Spleen (tissue), 11 donors: Measurements from ENCODE around the gene CYLD. TPM values are rescaled to one million over a fixed set of nuclear protein-coding genes. Genes with fewer than 3 reads are reported as not detected.

Experiments
- DNase-seq: peaks from one replicate; pipeline ENCODE4 v3.0.0-alpha.2; 2020
- H3K27ac ChIP-seq, 8 donors: fragments of 200-600 bp; sonication (generic) in 7 of 8; 1 replicate in 4 of 8; 2 replicates in 4 of 8; pipeline versions ENCODE4 v1.5.0 to v1.8.0; 2016 to 2021; ENCODE audit warnings: inconsistent platforms in 4 of 8, mild to moderate bottlenecking in 4 of 8, moderate library complexity in 1 of 8
- H3K27me3 ChIP-seq, 7 donors: fragments of 200-600 bp; sonication (generic) in 6 of 7; replicated peaks in 1 of 7; 1 replicate in 4 of 7; 2 replicates in 3 of 7; pipeline versions ENCODE4 v1.5.0 to v1.8.0; 2016 to 2021; ENCODE audit warnings: inconsistent platforms in 3 of 7, mild to moderate bottlenecking in 1 of 7
- H3K36me3 ChIP-seq, 6 donors: fragments of 200-600 bp; sonication (generic) in 5 of 6; 1 replicate in 4 of 6; 2 replicates in 2 of 6; pipeline versions ENCODE4 v1.5.0 to v1.8.0; 2016 to 2021; ENCODE audit warnings: inconsistent platforms in 2 of 6
- H3K4me1 ChIP-seq, 6 donors: fragments of 200-600 bp; sonication (generic) in 5 of 6; 1 replicate in 3 of 6; 2 replicates in 3 of 6; pipeline versions ENCODE4 v1.5.0 to v1.8.0; 2016 to 2021; ENCODE audit warnings: inconsistent platforms in 3 of 6
- H3K4me3 ChIP-seq, 8 donors: fragments of 200-600 bp; sonication (generic) in 7 of 8; 1 replicate in 4 of 8; 2 replicates in 4 of 8; pipeline versions ENCODE4 v1.5.0 to v1.8.0; 2016 to 2021; ENCODE audit warnings: inconsistent platforms in 4 of 8, mild to moderate bottlenecking in 4 of 8, moderate library complexity in 2 of 8
- H3K9me3 ChIP-seq, 8 donors: fragments of 200-600 bp; sonication (generic) in 7 of 8; 1 replicate in 4 of 8; 2 replicates in 4 of 8; pipeline versions ENCODE4 v1.5.0 to v1.8.0; 2016 to 2021; ENCODE audit warnings: inconsistent platforms in 4 of 8
- CTCF ChIP-seq, 11 experiments: fragments of 200-600 bp in 7 of 11; fragments of 450-650 bp in 4 of 11; sonication (generic) in 4 of 11; IDR thresholded peaks in 8 of 11; conservative IDR thresholded peaks in 3 of 11; 1 replicate in 7 of 11; 2 replicates in 4 of 11; pipeline versions ENCODE4 v1.4.0 to v1.8.0; 2016 to 2021; ENCODE audit warnings: antibody characterized with exemption in 11 of 11, inconsistent platforms in 4 of 11, mild to moderate bottlenecking in 1 of 11
- POLR2A ChIP-seq, 3 donors: fragments of 450-650 bp; IDR thresholded peaks; one replicate each; pipeline ENCODE4 v1.5.1; 2017; ENCODE audit warnings: antibody characterized with exemption in 3 of 3, mild to moderate bottlenecking in 1 of 3
- POLR2AphosphoS5 ChIP-seq, 3 donors: sonication (generic); formaldehyde crosslinking; IDR thresholded peaks; one replicate each; pipeline ENCODE4 v1.5.1; 2017; ENCODE audit warnings: antibody characterized with exemption in 3 of 3
- WGBS, 5 donors: extraction: QIAGEN DNeasy Blood & Tissue Kit in 3 of 5; methylation state at CpG; one replicate each; pipeline versions ENCODE4 v1.1.5 to v1.1.7; 2013 to 2018; 5-methylcytosine and 5-hydroxymethylcytosine counted together
- intact Hi-C: fragments of 100-400 bp; cut with DNase I; formaldehyde crosslinking; loops from one replicate; pipeline ENCODE4 v1.15.0; 2023; ENCODE audit warnings: low total_unique reads
- polyA plus RNA-seq, 3 donors: library from polyadenylated mRNA; stranded (reverse); fragments of 200-250 nt; gene quantifications; one replicate each; pipeline ENCODE4 v1.2.1, GENCODE V29; 2013
- total RNA-seq, 7 donors: library from RNA; depleted of rRNA in 3 of 7; stranded (reverse); fragments of >200 nt in 3 of 7; fragmentation: NEBNext Ultra II Directional in 4 of 7; extraction: Animal tissue kit (Norgen Biotek cat#: 25700) in 4 of 7; gene quantifications; one replicate each; pipeline versions ENCODE4 v1.1.0 to v1.2.1, GENCODE V29; 2016 to 2021
- donor health status: healthy with polysubstance abuse.
- donor health status: DM: no; HTN: no; CAD: no; lungs with moderate emphysema.
- donor health status: DM: no; HTN: no; CAD: no.
- donor health status: Bipolar disorder and iron deficiency.
- donor health status: healthy.
- donor health status: DM: no; HTN: no; CAD: no.
- donor health status: DM: yes; HTN: yes; CAD: no.

Gene CYLD
- total and polyA plus RNA-seq, 10 donors, result 19.9 to 133 (median 103) TPM

- Histone ChIP-seq H3K27me3 (no peaks in the 10 kb centered on the region), H3K27ac (no peak overlapping the region), H3K9me3 (no peaks in the 10 kb centered on the region), H3K4me1 (peaks cover 0 to 53% (median 2%) of the 10 kb centered on the region in 6 donors), H3K36me3 (peaks cover 0 to 88% (median 31%) of the 10 kb centered on the region in 6 donors), H3K4me3 (no peak overlapping the region)
- TF ChIP-seq POLR2AphosphoS5 (IDR thresholded peaks at IDR 0.05), result no peak
- no peak for TF ChIP-seq CTCF (IDR thresholded peaks at IDR 0.05 in 8 of 11, conservative IDR thresholded peaks at IDR 0.05 in 3 of 11)
- no peak for TF ChIP-seq POLR2A (IDR thresholded peaks at IDR 0.05)
- 81 to 95% (median 90%) methylated on average over 5 of the region's 5 CpGs for WGBS, 5 donors
- intact Hi-C loops, result no loop called here
- no peak for DNase-seq
These were observed 32.5 kb downstream of the CYLD start for GRCh38 chr16:50774405-50774804.

GRCh38 chr16:50774960-50775359 lies 33.1 kb downstream of the CYLD start:
- Histone ChIP-seq H3K4me1 (peaks cover 0 to 47% (median 2%) of the 10 kb centered on the region in 6 donors), H3K27me3 (no peaks in the 10 kb centered on the region), H3K9me3 (no peaks in the 10 kb centered on the region), H3K27ac (no peak overlapping the region), H3K4me3 (no peak overlapping the region), H3K36me3 (peaks cover 0 to 88% (median 32%) of the 10 kb centered on the region in 6 donors)
- intact Hi-C loops, result no loop called here
- DNase-seq, result no peak
- 86 to 93% (median 89%) methylated on average over 3 of the region's 3 CpGs for WGBS, 5 donors
- TF ChIP-seq POLR2AphosphoS5 (IDR thresholded peaks at IDR 0.05) (no peak), CTCF (IDR thresholded peaks at IDR 0.05 in 8 of 11, conservative IDR thresholded peaks at IDR 0.05 in 3 of 11) (no peak), POLR2A (IDR thresholded peaks at IDR 0.05) (no peak)

- DNase-seq, result no peak
- TF ChIP-seq CTCF (IDR thresholded peaks at IDR 0.05 in 8 of 11, conservative IDR thresholded peaks at IDR 0.05 in 3 of 11), result no peak
- no peak for TF ChIP-seq POLR2A (IDR thresholded peaks at IDR 0.05)
- TF ChIP-seq POLR2AphosphoS5 (IDR thresholded peaks at IDR 0.05), result no peak
- no peaks in the 10 kb centered on the region for H3K27me3 ChIP-seq
- intact Hi-C loops, result no loop called here
- H3K36me3 ChIP-seq, result peaks cover 0 to 88% (median 38%) of the 10 kb centered on the region in 6 donors
- H3K4me3 ChIP-seq, result no peak overlapping the region
- no peaks in the 10 kb centered on the region for H3K9me3 ChIP-seq
- no peak overlapping the region for H3K27ac ChIP-seq
- peaks cover 0 to 50% (median 2%) of the 10 kb centered on the region in 6 donors for H3K4me1 ChIP-seq
- whole genome bisulfite sequencing, 5 donors, result 85 to 95% (median 89%) methylated on average over 1 of the region's 1 CpG
These were observed 34.2 kb downstream of the CYLD start for GRCh38 chr16:50776037-50776436.

- Histone ChIP-seq H3K27ac (no peak overlapping the region), H3K27me3 (no peaks in the 10 kb centered on the region), H3K36me3 (peaks cover 0 to 97% (median 59%) of the 10 kb centered on the region in 6 donors), H3K4me1 (peaks cover 0 to 47% (median 1%) of the 10 kb centered on the region in 6 donors), H3K4me3 (no peak overlapping the region), H3K9me3 (no peaks in the 10 kb centered on the region)
- TF ChIP-seq POLR2A (IDR thresholded peaks at IDR 0.05) (no peak), CTCF (IDR thresholded peaks at IDR 0.05 in 8 of 11, conservative IDR thresholded peaks at IDR 0.05 in 3 of 11) (no peak), POLR2AphosphoS5 (IDR thresholded peaks at IDR 0.05) (no peak)
- intact Hi-C loops, result no loop called here
- 38 to 78% (median 71%) methylated on average over 1 of the region's 1 CpG for WGBS, 5 donors
- DNase-seq, result no peak
These were observed 36.6 kb downstream of the CYLD start for GRCh38 chr16:50778284-50779163.
